K562 (cell line): ENCODE measurements around the gene PDCD1. TPM values are rescaled to one million over a fixed set of nuclear protein-coding genes. Genes with fewer than 3 reads are reported as not detected.

Experiments
- ARHGAP35 ChIP-seq: fragments of 450-650 bp; IDR thresholded peaks from 2 replicates; pipeline ENCODE4 v1.6.1; 2018; ENCODE audit not compliant: partially characterized antibody
- C11orf30 ChIP-seq: fragments of 450-650 bp; IDR thresholded peaks from 2 replicates; pipeline ENCODE4 v1.6.1; 2016; ENCODE audit warnings: low read depth, mild to moderate bottlenecking
- CBFB ChIP-seq: sonication (generic); formaldehyde crosslinking; IDR thresholded peaks from 2 replicates; pipeline ENCODE4 v1.4.0; 2020; ENCODE audit warnings: mild to moderate bottlenecking, missing genetic modification reagents
- NCOA2 ChIP-seq, 2 experiments: fragments of 450-650 bp; IDR thresholded peaks; 2 replicates each; pipeline ENCODE4 v1.6.1; 2018; ENCODE audit warnings: mild to moderate bottlenecking in 2 of 2, moderate library complexity in 1 of 2; ENCODE audit not compliant: partially characterized antibody in 2 of 2
- RBM17 ChIP-seq: fragments of 200-400 bp; formaldehyde crosslinking; IDR thresholded peaks from 2 replicates; pipeline ENCODE4 v1.6.1; 2017; ENCODE audit warnings: low read depth, mild to moderate bottlenecking, low read length, borderline replicate concordance
- SAP30 ChIP-seq: fragments of 200-600 bp; sonication (generic); IDR thresholded peaks from 2 replicates; pipeline ENCODE4 v1.6.1; 2012; ENCODE audit warnings: borderline replicate concordance, low read depth, mild to moderate bottlenecking, moderate library complexity, low read length, control low read depth, inconsistent platforms; ENCODE audit not compliant: insufficient read depth, poor library complexity, severe bottlenecking
- SPI1 ChIP-seq: IDR thresholded peaks from 2 replicates; pipeline ENCODE4 v1.6.1; 2011; ENCODE audit warnings: low read depth, low read length, control low read depth, borderline replicate concordance
- THRA ChIP-seq: fragments of 450-650 bp; IDR thresholded peaks from 2 replicates; pipeline ENCODE4 v1.6.1; 2017; ENCODE audit warnings: mild to moderate bottlenecking, moderate library complexity
- ZBTB8A ChIP-seq: fragments of 450-650 bp; IDR thresholded peaks from 2 replicates; pipeline ENCODE4 v1.6.1; 2018; ENCODE audit warnings: mild to moderate bottlenecking, moderate library complexity; ENCODE audit not compliant: partially characterized antibody
- ZNF124 ChIP-seq: sonication (generic); formaldehyde crosslinking; IDR thresholded peaks from 2 replicates; pipeline ENCODE4 v1.8.1; 2022; ENCODE audit warnings: missing genetic modification reagents
- ZNF3 ChIP-seq: fragments of 250-450 bp; sonication (Bioruptor Pico); IDR thresholded peaks from 2 replicates; pipeline ENCODE4 v1.5.0; 2021; ENCODE audit warnings: mild to moderate bottlenecking, moderate library complexity
- ZNF592 ChIP-seq: fragments of 450-650 bp; IDR thresholded peaks from 2 replicates; pipeline ENCODE4 v1.6.1; 2017; ENCODE audit warnings: antibody characterized with exemption, mild to moderate bottlenecking
- polyA plus RNA-seq, 8 experiments: library from polyadenylated mRNA; depleted of rRNA in 4 of 8; stranded (reverse) in 5 of 8; unstranded in 3 of 8; fragments of >200 nt; fragmentation: Nextera tagmentation in 2 of 8; fragmentation: Illumina TruSeq in 1 of 8; extraction: Ambion mirVana in 2 of 8; extraction: Trizol in 1 of 8; gene quantifications; 2 replicates each; pipeline versions ENCODE4 v1.2.1 to v1.2.3, GENCODE V29; 2011 to 2014; ENCODE audit warnings: inconsistent platforms in 1 of 8, missing spikeins in 1 of 8
- total RNA-seq, 7 experiments: library from RNA; depleted of rRNA in 6 of 7; stranded (reverse); fragments of >200 nt in 6 of 7; fragmentation: Illumina TruSeq in 2 of 7; extraction: Trizol in 2 of 7; gene quantifications; 2 replicates each; pipeline versions ENCODE4 v1.2.1 to v1.2.3, GENCODE V29; 2011 to 2021; ENCODE audit warnings: low replicate concordance in 1 of 7

Gene PDCD1
- total and polyA plus RNA-seq, 9 of the 15 experiments (the other 6 are each of a cell fraction or from before 2014, with no cell fraction given) = 0.15 to 2.5 (median 1.0) TPM; not detected in 2

GRCh38 chr2:241865416-241865956 is 6.8 kb upstream of the PDCD1 start (continued):
- TF ChIP-seq C11orf30 (no peak), THRA (no peak), ZNF124 (CRISPR knock-in tag) (no peak), NCOA2 (IDR thresholded peaks at IDR 0.05; ENCODE audit: partially characterized antibody in 2 of 2) (no peak), RBM17 (no peak), SAP30 (no peak), ARHGAP35 (no peak), SPI1 (no peak), ZNF3 (CRISPR knock-in tag) (no peak), CBFB (CRISPR knock-in tag) (peak; percentile 58; the same call in 1 of the 2 replicates), ZNF592 (no peak), ZBTB8A (no peak)
- TF ChIP-seq, all 486 proteins: peak for 8
